ENCODE data around the gene TAF11L10.
"Not testable (repeated sequence)": the region's sequence is repeated elsewhere in the genome, so short reads cannot be mapped to it uniquely, and the experiment has no call there.

TAF11L10 gene

GRCh38 chr5:17597728-17598127 is at the start of gene TAF11L10:
Gene TAF11L10 (minus strand): TSS chr5:17597828.
- not testable (repeated sequence) for DNase-seq

GRCh38 chr5:17634160-17634559 is 36.5 kb upstream of the TAF11L10 start, which contains the start of gene TAF11L14:
Gene TAF11L14 (plus strand): TSS chr5:17634460.
- DNase-seq = no peak

DNA sequence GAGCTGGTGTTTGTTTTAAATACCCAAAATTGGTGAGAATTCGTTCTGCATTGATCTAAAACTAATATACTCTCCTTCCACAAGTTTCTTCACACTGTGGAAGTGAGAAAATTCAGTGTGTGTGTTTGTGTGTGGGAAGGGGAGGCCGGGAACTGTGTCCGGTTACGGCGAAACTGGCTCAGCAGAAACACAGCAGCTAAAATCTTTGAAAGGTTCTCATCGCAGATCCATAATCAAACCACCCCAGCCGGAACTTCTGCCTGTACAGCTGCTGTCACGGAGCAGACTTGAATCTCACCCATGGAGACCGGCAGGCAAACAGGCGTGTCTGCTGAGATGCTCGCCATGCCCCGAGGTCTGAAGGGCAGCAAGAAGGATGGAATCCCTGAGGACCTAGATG is 34.2 kb upstream of the TAF11L10 start, which contains the start of gene TAF11L13:
Gene TAF11L13 (plus strand): TSS at position 301 of the 400 bp plus-strand sequence.
- DNase-seq = not testable (repeated sequence)

- no peak for DNase-seq
Measured at GRCh38 chr5:17625686-17626085, 28.1 kb upstream of the TAF11L10 start.

DNA sequence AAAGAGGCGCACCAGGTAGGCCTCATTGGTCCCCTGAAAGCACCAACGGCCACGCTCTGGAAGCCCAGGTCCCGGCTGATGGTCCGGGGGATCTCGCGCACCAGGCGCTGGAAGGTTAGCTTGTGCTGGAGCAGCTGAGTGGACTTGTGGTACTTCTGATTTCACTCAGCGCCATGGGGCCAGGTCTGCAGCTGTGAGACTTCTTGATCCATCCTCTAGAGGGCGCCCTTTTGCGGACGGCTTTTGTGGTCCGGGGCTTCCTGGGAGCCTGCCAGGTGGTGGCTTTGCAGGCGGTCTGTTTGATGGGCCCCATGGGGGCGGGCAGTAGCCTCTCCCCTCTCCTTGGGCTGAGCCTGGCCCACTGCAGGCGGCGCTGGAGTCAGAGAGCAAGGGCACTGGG is 23.0 kb upstream of the TAF11L10 start:
- DNase-seq = no peak

DNA sequence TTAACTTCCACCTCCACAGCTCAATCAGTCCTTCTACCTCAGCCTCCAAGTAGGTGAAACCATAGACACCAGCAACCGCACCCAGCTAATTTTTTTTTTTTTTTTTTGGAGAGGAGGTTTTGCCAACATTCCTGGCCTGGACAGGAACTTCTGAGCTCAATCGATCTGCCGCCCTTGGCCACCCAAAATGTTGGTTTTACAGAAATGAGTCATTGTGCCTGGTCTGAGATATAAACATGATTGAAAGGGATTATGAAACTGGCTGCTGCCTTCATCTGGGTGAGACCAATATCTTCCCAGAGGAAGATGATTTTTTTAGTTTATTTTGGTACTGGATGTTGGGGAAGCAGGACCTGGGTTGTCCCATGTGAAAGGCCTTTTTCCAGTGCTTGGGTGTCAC is 21.7 kb upstream of the TAF11L10 start:
- no peak for DNase-seq

GRCh38 chr5:17614872-17615605 is 17.4 kb upstream of the TAF11L10 start:
- no peak for DNase-seq

DNA sequence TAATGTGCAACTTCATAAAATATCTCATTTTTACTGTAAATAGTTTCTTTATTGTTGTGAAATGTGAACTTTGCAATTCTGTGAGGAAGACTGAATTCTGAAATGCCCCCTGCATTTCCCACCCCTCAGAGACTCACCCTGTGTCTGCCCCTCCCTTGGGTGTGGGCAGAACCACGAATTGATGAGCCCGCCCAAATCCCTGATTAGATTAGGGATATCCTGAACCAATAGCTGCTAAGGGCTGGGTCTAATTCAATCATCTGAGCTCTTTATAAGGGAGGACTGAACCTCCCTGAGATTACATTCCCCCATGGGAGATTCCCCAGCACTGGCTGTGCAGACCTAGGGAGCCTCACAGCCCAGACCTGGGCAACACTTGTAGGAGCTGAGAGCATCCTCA is 12.5 kb upstream of the TAF11L10 start, which contains the start of gene TAF11L12:
Gene TAF11L12 (plus strand): TSS at position 301 of the 400 bp plus-strand sequence.
- DNase-seq = not testable (repeated sequence)

GRCh38 chr5:17607461-17607860 is 9.8 kb upstream of the TAF11L10 start:
- DNase-seq = not testable (repeated sequence)

DNA sequence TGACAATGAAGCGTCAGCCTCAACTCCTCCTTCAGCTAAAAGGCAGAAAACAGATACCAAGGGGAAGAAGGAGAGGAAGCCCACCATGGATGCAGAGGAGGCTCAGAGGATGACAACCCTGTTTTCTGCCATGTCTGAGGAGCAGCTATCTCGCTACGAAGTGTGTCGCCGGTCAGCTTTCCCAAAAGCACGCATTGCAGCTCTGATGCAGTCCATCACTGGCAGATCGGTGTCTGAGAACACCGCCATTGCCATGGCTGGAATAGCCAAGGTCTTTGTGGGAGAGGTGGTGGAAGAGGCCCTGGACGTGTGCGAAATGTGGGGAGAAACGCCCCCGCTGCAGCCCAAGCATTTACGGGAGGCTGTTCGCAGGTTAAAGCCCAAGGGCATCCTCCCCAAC is 7.3 kb upstream of the TAF11L10 start:
- DNase-seq = no peak

- not testable (repeated sequence) for DNase-seq
Measured at GRCh38 chr5:17603880-17604279, 6.3 kb upstream of the TAF11L10 start, which contains the start of gene TAF11L11. Gene TAF11L11 (plus strand): TSS chr5:17604183.

- not testable (repeated sequence) for DNase-seq
Measured at GRCh38 chr5:17594255-17594654, 3.4 kb downstream of the TAF11L10 start, which contains the start of gene TAF11L9. Gene TAF11L9 (minus strand): TSS chr5:17594394.

DNA sequence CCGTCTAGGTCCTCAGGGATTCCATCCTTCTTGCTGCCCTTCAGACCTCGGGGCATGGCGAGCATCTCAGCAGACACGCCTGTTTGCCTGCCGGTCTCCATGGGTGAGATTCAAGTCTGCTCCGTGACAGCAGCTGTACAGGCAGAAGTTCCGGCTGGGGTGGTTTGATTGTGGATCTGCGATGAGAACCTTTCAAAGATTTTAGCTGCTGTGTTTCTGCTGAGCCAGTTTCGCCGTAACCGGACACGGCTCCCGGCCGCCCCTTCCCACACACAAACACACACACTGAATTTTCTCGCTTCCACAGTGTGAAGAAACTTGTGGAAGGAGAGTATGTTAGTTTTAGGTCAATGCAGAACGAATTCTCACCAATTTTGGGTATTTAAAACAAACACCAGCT is 6.8 kb downstream of the TAF11L10 start, which contains the start of gene TAF11L8:
Gene TAF11L8 (minus strand): TSS at position 101 of the 400 bp plus-strand sequence.
- not testable (repeated sequence) for DNase-seq

GRCh38 chr5:17585658-17586057 is 12.0 kb downstream of the TAF11L10 start, which contains the start of gene TAF11L7:
Gene TAF11L7 (minus strand): TSS chr5:17585758.
- DNase-seq = not testable (repeated sequence)
